Loucy (cell line): ENCODE measurements around the gene OSBPL2.

Experiments used
- H2AFZ ChIP-seq: fragments of 200-600 bp; sonication (generic); 2 replicates; pipeline ENCODE4 v1.6.0; 2016; ENCODE audit warnings: antibody characterized with exemption, mild to moderate bottlenecking, low read length, moderate library complexity
- H3F3A ChIP-seq: fragments of 200-600 bp; 2 replicates; pipeline ENCODE4 v1.6.0; 2016; ENCODE audit warnings: antibody characterized with exemption, low read depth, mild to moderate bottlenecking
- H3K27me3 ChIP-seq: fragments of 200-600 bp; sonication (generic); 2 replicates; pipeline ENCODE4 v1.6.1; 2014; ENCODE audit warnings: low read length, mild to moderate bottlenecking; ENCODE audit not compliant: insufficient read depth, poor library complexity, severe bottlenecking
- H3K36me3 ChIP-seq: fragments of 200-600 bp; sonication (generic); 2 replicates; pipeline ENCODE4 v1.6.1; 2016; ENCODE audit warnings: low read length; ENCODE audit not compliant: insufficient read depth
- H3K4me1 ChIP-seq: fragments of 200-600 bp; sonication (generic); 2 replicates; pipeline ENCODE4 v1.5.1; 2014; ENCODE audit warnings: low read length, mild to moderate bottlenecking; ENCODE audit not compliant: insufficient read depth, poor library complexity, severe bottlenecking
- H3K4me2 ChIP-seq: fragments of 200-600 bp; sonication (generic); 2 replicates; pipeline ENCODE4 v1.6.0; 2014; ENCODE audit warnings: antibody characterized with exemption, low read length, low read depth, mild to moderate bottlenecking; ENCODE audit not compliant: poor library complexity, severe bottlenecking
- H3K4me3 ChIP-seq: fragments of 200-600 bp; sonication (generic); 2 replicates; pipeline ENCODE4 v1.5.1; 2014; ENCODE audit warnings: low read length, mild to moderate bottlenecking, mixed read lengths; ENCODE audit not compliant: poor library complexity, severe bottlenecking
- H3K79me2 ChIP-seq: fragments of 200-600 bp; sonication (generic); 2 replicates; pipeline ENCODE4 v1.6.1; 2014; ENCODE audit warnings: low read length; ENCODE audit not compliant: insufficient read depth
- H3K9ac ChIP-seq: fragments of 200-600 bp; sonication (generic); 2 replicates; pipeline ENCODE4 v1.6.0; 2014; ENCODE audit warnings: mild to moderate bottlenecking, low read depth, low read length, moderate library complexity; ENCODE audit not compliant: poor library complexity, severe bottlenecking
- H3K9me2 ChIP-seq: fragments of 200-600 bp; sonication (generic); replicated peaks from 2 replicates; pipeline ENCODE4 v1.6.1; 2016; ENCODE audit warnings: low read depth, low read length, mixed read lengths
- H3K9me3 ChIP-seq: fragments of 200-600 bp; sonication (generic); 2 replicates; pipeline ENCODE4 v1.6.1; 2014; ENCODE audit warnings: mild to moderate bottlenecking, antibody characterized with exemption, low read length, low read depth; ENCODE audit not compliant: insufficient read depth
- H4K20me1 ChIP-seq: fragments of 200-600 bp; sonication (generic); 2 replicates; pipeline ENCODE4 v1.6.0; 2014; ENCODE audit warnings: antibody characterized with exemption, low read length, mild to moderate bottlenecking; ENCODE audit not compliant: insufficient read depth, poor library complexity, severe bottlenecking
- CTCF ChIP-seq: fragments of 200-600 bp; sonication (generic); conservative IDR thresholded peaks from 2 replicates; pipeline ENCODE4 v1.5.1; 2014; ENCODE audit warnings: mild to moderate bottlenecking, antibody characterized with exemption, low read length
- EZH2phosphoT487 ChIP-seq: fragments of 200-600 bp; IDR thresholded peaks from 2 replicates; pipeline ENCODE4 v1.6.1; 2018; ENCODE audit warnings: antibody characterized with exemption, mild to moderate bottlenecking, moderate library complexity, borderline replicate concordance

The OSBPL2 gene

GRCh38 chr20:62227977-62228958, 10.1 kb upstream of the OSBPL2 start:
- H3K4me3 ChIP-seq, result no peak overlapping the region
- H3K4me2 ChIP-seq, result no peak overlapping the region
- no peaks in the 10 kb centered on the region for H3K9me3 ChIP-seq
- no peak overlapping the region for H2AFZ ChIP-seq
- no peak for TF ChIP-seq EZH2phosphoT487
- TF ChIP-seq CTCF, result no peak
- no peaks in the 10 kb centered on the region for H3K36me3 ChIP-seq
- H3K9me2 ChIP-seq, result no peaks in the 10 kb centered on the region
- H3F3A ChIP-seq, result no peaks in the 10 kb centered on the region
- no peaks in the 10 kb centered on the region for H3K79me2 ChIP-seq
- H3K27me3 ChIP-seq, result no peaks in the 10 kb centered on the region
- no peaks in the 10 kb centered on the region for H4K20me1 ChIP-seq
- no peak overlapping the region for H3K9ac ChIP-seq
- H3K4me1 ChIP-seq, result no peaks in the 10 kb centered on the region

GRCh38 chr20:62228982-62229545, 9.3 kb upstream of the OSBPL2 start:
- no peaks in the 10 kb centered on the region for H3K4me1 ChIP-seq
- no peak overlapping the region for H3K4me3 ChIP-seq
- no peak overlapping the region for H2AFZ ChIP-seq
- no peaks in the 10 kb centered on the region for H3K27me3 ChIP-seq
- no peak overlapping the region for H3K9ac ChIP-seq
- H3K79me2 ChIP-seq, result no peaks in the 10 kb centered on the region
- no peak for TF ChIP-seq EZH2phosphoT487
- no peak overlapping the region for H3K4me2 ChIP-seq
- H3K9me3 ChIP-seq, result no peaks in the 10 kb centered on the region
- H3K9me2 ChIP-seq, result no peaks in the 10 kb centered on the region
- no peaks in the 10 kb centered on the region for H3K36me3 ChIP-seq
- H3F3A ChIP-seq, result no peaks in the 10 kb centered on the region
- no peaks in the 10 kb centered on the region for H4K20me1 ChIP-seq

- Histone ChIP-seq H3K4me3 (no peak overlapping the region), H3K4me2 (no peak overlapping the region), H3K9me2 (no peaks in the 10 kb centered on the region), H3K79me2 (no peaks in the 10 kb centered on the region), H4K20me1 (no peaks in the 10 kb centered on the region), H3K36me3 (no peaks in the 10 kb centered on the region), H3K27me3 (no peaks in the 10 kb centered on the region), H3F3A (no peaks in the 10 kb centered on the region), H3K9me3 (no peaks in the 10 kb centered on the region), H3K4me1 (no peaks in the 10 kb centered on the region), H3K9ac (no peak overlapping the region), H2AFZ (no peak overlapping the region)
- TF ChIP-seq CTCF, result no peak
Measured at GRCh38 chr20:62229667-62230066, 8.7 kb upstream of the OSBPL2 start.
